IPS-NIHi7 (cell line): Measurements from ENCODE around the gene CAVIN3.

Experiments used
- DNase-seq: peaks from one replicate; pipeline ENCODE4 v3.0.0; 2012; ENCODE audit warnings: mixed read lengths; ENCODE audit errors: extremely low spot score

CAVIN3 gene, protein sequence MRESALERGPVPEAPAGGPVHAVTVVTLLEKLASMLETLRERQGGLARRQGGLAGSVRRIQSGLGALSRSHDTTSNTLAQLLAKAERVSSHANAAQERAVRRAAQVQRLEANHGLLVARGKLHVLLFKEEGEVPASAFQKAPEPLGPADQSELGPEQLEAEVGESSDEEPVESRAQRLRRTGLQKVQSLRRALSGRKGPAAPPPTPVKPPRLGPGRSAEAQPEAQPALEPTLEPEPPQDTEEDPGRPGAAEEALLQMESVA

DNA sequence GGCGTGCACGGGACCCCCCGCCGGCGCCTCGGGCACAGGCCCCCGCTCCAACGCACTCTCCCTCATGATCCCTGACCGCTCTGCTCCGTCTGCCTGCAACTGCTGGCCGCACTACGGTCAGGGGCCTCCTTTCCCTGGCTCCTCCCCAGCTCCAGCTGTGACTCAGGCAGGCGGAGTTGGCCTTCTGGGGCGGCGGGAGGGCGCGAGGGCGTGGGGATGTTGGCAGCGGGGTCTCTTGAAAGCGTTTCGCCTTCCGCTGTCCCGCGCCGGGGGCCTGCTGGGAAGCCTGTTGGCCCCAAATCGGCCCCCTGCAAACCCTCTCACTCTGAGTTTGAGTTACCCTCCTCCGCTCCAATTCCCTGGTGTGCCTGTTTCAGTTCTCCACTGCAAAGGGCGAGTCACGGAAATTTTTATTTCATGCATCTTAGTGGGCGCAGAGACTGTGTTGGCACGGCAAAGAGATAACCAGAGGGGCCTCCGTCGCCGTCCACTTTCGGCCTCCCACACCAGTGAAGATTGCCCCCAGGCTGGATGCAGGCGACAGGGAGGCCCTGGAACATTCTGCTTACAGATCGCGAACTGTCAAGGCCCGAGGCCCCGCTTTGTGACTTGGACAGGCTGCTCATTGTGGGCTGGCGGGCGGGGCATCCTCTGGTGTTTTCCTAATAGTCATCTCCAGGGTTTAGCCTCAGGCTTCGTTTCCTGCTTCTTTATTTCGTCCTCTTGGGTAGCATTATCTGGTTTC lies at the start of gene CAVIN3:
Gene CAVIN3 (minus strand): TSS at position 91 of the 745 bp plus-strand sequence. CDS start 25 bp downstream, at position 66.
- peak; percentile 69 for DNase-seq

DNA sequence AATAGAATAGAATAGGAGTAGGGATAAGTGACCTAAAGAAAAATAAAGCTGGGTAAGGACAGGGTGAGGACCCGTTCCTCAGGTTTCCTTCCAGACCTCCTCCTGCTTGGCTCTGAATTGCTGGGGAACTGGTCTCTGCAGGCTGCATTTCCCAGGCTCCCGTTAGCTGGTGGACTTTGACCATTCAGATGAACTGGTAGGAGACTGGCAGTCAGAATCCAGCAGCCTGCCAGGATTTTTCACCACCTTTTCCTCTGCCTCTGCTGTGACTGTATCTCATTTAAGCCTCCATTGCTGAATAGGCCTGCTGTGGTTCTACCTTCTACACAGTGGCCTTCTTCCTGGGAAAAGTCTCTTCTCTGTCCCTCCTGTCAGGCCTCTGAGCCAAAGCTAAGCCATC lies 45.4 kb upstream of the CAVIN3 start:
- no peak for DNase-seq

DNA sequence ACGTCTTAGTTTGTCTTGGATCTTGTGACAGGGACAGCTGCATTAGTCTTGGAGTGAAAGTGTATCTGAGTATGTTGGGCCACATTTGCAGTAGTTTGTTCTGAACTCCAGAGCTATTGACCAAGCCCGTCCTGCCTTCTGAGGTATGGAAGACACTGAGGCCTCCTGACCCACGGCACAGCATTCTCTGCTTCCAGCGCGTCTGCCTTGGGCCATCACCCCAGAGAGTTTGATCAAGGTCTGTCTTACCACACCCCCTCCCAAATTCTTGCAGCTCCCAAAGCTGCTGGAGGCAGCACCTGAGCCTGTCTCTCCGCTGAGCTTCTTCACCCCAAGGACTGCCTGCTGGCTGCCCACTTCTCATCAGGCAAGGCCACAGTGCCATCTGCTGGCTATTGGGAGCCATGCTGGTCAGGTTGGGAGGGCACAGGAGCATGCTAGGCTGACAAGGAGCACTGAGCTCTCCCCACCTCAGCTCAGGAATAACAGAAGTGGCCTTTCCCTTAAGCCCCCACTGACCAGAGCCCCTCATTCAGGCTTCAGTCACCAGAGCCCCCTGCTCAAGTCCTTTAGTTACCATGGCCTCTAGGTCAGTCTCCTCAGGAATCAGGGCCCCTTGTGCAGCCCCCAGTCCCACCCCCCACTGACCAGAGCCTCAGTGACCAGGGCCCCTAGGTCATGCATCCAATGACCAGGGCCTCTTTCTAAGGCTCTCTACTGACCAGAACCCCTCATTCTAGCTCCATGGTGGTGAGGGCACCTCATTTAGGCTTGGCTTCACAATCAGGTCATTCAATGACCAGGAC lies 42.8 kb upstream of the CAVIN3 start:
- peak; percentile 88 for DNase-seq

DNA sequence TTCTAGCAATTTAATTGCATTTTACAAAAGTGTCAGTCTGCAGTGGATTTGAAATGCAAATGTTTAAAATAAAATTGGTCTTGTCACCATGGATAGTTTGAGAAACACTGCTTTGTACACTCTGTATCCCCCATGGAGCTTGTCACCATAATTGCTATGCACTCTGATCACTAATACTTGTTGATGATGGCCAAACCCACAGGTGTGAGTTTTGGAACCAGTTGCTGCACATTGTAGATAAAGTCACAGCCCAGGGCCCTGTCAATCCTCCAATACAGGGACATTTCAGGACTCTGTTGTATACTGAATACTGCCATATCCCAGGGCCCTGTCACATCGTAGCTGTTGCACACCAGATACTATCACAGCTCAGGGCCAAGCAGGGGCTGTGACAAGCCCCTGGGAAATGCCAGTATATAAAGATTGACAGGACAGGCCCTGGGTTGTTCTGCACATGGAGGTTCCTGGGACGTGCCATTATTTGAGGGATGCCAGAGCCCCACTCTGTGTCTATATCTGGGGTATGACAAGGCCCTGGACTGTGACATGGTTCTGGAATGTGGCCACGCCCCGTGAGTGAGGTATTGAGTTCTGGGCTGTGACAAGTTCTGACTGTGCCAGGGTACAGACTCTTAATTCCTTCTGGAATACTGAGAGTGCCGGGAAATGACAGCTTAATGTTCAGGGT lies 42.0 kb upstream of the CAVIN3 start:
- DNase-seq: no peak

DNA sequence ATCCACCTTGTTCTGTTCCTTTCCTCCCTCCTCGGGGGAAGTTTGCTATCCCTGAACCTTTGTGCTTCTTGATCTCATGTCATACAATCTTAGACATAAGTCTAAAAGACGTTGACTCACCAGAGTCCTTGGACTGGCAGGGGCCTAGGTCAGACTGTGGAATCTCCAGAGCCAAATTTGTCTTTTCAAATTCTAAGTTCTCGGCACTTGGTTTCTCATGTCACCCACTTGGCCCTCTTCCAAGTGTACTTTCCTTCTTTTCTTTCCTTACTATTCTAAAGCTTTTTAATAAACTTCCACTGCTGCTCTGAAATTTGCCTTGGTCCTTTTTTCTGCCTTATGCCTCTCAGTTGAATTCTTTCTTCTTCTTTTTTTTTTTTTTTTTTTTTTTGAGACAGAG lies 39.9 kb upstream of the CAVIN3 start:
- DNase-seq: no peak

DNA sequence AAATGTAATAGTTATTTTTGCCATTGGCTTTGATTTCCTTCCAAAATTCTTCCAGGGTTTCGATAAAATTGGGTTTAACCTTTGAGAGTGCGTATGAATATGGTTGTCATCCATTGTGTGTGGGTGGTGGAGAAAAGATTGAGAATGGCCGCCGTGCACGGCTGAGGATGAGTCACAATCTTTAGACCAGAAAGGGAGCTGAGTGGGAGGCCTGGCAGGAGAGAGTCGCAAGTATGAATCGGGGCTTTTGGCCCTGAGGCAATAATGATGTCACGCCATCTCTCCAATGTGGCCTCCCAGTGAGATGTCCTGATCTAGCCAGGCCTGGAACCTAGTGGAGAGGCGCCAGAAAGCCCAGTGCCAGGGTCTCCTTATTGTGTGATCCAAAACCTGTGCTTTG lies 36.9 kb upstream of the CAVIN3 start:
- DNase-seq: peak; percentile 13

DNA sequence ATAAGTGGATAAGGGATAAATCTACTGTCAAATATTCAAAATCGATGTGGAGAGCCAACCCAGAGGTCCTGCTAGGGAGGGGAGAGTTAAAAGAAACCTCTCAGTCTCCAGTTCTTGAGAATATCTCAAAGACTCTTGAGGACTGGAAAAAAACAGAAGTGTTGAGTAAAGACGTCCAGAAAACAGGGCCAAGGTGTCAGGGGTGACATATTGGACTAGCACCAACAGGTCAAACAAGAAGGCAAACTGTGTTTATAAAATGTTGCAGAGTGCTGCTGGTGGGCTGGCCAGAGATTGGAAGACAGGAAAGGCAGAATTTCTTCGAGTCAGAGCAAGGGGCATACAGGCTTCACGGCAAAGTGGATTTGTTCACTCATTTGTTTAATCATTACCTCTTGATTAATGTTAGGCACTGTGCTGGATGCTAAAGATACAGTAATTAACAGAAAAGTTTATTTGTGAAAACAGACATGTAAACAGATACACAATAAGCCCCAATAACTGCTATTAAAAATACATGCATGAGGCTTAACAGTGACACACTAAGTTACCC lies 36.3 kb upstream of the CAVIN3 start:
- no peak for DNase-seq

DNA sequence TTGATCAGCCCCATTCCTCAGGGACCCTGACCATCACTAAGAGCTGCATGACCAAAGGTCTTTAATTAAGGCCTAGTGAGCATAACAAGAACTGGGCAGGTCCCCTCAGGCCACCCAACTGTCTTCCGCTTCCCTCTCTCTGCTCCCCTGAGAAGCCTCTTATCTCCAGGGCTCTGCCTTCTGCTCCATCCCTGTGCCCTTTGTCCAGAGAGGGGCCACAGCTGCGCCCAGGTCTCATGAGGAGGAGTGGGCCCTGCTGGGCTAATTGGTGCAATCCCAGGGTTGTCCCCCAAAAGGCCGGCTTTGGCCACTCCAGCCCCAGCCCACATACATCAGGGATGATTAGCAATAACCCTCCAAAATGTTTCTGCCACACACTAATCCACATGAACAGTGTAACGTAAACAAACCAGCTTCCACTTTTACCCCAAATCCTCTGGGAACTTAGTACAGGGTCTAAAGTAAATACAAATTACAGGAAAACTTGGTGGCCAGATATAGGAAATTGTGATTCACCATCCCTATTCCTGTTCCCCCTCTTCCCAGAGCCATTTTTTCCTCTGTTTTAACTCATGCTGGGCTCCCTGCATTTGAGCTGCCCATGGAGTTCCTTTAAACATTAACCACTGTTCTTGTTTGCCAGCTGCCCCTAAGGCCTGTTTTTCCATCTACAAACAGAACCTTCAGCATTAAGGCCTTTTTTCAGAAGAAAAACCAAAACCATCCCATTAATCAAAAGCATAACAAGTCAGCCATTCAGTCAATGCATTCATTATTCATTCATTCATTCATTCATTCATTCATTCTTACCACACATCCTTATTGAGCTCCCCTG lies 34.6 kb upstream of the CAVIN3 start:
- no peak for DNase-seq

DNA sequence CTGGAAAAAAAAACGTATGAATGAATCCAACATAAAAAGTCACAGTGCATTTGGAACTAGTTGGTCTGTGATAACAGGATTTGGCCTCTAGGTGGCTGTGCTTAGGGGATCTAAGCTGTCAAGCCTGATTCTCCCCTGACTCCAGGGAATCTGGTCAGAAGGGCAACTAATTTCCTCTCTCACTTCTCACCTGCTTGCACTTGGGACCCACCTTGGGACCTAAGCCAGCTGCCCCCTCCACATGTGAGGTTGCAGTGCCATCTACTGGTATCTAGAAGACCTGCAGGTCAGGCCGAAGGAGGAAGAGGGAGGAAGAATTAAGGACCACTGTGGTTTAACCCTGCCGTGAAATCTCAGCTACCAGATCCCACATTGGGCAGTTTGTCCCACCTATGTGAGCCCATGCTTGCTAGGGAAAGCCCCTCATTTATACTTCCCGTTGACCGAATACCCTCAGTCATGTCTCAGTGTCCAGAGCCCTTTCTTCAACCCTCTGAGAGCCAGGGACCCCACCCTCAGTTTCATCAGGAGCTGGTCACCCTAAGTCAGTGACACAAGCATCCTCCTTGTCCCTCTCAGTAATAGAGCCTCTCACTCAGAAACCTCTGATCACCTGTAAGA lies 33.2 kb upstream of the CAVIN3 start:
- peak; percentile 94 for DNase-seq

DNA sequence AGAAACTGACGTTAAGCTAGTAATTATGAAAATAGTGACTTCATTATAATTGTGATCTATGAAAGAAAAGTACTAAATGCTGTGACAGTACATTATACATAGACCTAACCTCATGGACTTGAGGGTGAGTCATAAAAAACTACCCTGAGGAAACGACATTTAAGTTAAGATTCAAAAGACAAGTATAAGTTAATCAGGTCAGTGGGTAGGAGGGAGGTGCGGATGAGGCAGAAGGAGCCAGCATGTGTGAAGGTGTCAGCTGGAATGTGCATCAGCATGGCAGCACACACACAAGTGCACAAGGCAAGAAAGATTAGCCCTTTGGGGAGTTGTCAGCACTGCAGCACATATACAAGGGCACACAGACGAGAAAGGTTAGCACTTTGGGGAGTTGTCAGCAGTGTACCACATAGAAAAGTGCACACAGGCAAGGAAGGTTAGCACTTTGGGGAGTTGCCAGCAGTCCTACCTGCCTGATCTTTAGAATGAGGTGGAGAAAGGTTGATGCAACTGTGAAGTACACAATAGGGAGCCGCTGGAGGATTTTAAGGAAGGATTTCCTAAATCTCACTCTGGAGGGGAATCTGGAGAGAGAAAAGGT lies 31.6 kb upstream of the CAVIN3 start:
- no peak for DNase-seq

DNA sequence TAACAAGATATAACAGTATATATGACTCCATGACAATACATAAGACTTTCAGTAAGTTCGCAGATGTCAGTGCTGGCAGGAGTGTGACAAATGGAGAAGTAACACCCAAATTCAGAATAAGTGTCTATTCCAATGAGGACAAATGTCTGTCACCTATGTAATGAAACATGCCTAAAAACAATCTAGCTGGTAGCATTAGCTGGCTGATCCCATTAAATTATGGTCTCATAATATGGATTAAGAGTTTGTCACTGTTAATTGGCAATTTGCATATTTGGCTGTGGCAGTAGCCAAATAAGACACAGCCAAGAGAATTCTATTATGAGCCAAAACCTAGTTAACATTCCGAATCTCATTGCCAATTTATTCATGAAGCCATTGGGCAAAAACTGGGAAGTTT lies 30.2 kb upstream of the CAVIN3 start:
- DNase-seq: no peak

DNA sequence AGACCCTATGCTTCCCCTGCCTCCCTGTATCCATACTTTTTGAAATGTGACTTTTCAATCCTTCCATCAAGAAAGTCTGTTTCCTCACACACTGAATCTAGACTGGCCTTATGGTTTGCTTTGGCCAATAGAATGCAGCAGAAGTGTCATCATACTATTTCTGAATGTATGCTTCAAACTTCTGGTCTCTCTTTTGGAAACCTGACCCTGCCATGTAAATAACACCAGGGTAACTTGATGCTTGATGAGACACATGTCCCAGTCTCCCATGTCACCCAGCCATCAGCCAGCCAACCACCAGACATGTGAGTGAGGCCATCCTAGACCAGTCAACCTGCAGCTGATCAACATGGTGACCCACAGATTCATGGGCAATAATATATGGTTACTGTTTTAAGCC lies 29.7 kb upstream of the CAVIN3 start:
- no peak for DNase-seq

DNA sequence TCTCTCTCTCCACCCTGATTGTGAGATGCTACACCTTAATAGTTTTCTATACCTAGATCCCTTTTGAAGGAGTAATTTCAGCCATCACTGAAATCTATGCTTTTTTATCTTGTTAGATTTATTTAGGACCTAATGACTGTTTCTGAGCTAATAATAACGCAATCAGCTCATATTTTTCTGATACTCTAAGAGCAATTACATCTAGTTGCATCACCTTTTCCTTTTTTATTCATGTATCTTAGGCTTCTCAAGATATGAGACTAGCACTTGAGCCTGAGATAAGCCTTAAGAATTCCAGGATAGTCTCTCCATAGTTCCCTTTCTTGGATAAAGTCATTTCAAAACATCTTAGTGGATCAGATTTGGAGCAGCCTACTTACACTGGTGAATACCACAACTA lies 25.1 kb upstream of the CAVIN3 start:
- DNase-seq: no peak

DNA sequence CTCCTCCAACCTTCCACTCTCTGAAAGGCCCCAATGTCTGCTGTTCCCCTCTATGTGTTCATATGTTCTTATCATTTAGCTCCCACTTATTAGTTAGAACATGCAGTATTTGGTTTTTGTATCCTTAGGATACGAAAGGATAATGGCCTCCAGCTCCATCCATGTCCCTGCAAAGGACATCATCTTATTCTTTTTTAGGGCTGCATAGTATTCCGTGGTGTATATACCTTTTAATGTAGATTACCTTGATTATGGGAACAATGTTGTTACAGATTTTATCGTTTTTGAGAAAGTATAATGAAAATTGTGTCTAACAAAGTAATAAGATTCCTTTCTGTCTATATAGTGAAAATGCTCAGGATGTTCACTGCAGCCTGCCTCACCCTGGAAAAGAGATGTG lies 16.0 kb upstream of the CAVIN3 start:
- no peak for DNase-seq

DNA sequence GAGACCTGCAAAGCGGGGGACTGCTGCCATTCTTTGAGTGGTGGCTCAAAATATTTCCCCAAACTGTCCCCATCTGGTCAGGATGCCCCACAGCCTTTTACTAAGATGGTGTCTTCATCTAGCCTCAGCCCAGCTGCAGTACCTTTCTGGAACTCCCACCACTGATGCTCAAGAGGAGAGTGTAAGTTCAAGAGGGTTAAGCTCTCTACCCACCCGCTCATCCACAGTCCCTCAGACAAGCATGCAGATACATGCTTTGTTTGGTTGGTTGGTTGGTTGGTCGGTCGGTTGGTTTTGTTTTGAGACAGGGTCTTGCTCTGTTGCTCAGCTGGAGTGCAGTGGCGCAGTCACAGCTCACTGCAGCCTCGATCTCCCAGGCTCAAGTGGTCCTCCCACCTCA lies 14.5 kb upstream of the CAVIN3 start:
- no peak for DNase-seq

DNA sequence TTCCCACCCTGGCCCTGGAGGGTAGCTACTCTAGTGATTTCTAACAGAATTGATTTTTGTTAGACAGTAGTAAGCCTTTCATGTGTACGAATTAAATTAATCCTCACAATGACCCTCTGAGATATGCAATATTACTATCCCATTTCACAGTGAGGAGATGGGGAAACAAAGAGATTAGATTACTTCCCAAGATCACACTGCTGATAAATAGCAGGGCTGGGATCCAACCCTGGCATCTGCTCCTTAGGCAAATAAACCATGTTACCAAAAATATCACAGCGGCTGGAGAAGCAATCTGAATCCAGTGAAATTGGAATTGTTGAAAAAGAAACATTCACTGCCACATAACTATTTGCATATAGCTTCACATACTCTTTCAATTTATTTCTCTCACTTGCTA lies 12.8 kb upstream of the CAVIN3 start:
- DNase-seq: no peak

DNA sequence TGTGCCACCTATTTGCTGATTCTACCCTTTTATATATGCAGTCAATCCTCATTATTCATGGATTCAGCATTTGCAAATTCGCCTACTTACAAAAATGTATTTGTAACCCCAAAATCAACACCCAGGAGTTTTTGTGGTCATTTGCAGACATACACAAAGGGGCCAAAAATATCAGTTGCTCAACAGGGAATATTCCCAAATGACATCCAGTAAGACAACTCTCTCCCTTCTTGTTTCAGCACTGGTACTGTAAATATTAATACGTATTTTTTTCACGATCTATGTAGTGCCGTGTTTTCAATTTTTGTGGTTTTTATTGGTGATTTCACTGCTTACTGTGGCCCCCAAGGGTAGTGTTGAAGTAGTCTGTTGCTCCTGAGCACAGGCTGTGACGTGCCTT lies 11.8 kb upstream of the CAVIN3 start:
- no peak for DNase-seq

DNA sequence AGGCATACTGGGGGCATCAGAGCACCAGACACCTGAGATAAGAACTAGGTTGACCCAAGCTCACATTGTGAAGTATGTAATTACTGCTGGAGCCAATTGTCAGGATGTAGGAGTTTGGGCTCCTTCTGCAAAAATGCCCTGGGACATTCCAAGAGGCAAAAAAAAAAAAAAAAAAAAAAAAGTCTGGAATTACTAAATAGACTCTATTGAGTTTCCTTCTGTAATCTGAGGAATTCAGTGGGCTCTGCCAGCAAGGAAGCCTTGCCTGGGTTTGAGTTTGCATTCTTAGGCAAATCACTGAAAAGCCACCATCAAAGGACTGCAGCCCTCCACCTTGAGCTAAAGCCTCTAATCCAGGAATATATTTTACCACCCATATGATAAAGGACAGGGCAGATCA lies 8.0 kb upstream of the CAVIN3 start:
- no peak for DNase-seq

DNA sequence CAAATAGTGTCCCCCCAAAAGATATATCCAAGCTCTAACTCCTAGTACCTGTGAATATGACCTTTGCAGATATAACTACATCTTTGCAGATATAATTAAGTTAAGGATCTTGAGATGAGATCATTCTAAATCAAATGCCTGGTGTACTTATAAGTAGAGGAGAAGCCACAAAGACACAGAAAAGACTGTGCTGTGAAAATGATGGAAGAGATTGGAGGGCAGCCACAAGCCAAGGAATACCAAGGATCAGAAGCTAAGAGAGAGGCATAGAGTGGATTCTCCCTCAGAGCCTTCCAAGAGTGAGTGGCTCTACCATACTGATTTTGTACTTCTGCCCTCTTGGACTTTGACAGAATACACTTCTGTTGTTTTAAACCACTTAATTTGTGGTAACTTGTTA lies 7.5 kb upstream of the CAVIN3 start:
- DNase-seq: no peak

DNA sequence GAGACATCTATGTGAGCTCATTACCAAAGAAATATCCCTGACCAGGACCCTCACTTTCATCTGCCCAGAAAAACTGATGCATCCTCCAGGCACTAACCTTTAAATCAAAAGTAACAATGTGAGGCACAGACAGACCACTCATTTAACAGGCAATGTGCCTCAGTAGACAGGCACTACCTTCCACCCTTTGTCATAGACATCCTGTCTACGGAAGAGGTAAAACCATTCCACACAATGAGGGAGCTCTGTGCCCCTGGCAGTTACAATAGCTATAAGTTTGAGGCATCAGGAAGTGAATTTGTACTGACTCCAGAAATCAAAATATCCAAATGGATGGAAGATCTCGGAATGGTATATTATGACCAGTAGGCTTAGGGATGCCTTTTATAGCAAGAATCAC lies 6.7 kb upstream of the CAVIN3 start:
- no peak for DNase-seq
